Sigmoid colon (tissue), 7 donors: ENCODE measurements around the gene NDST1. TPM values are rescaled to one million over a fixed set of nuclear protein-coding genes. Genes with fewer than 3 reads are reported as not detected.
A peak's percentile ranks its signal among the peaks of the same experiment; 100 is the strongest.

Source experiments
- DNase-seq: peaks from one replicate; pipeline ENCODE4 v3.0.0-alpha.2; 2019
- H3K27ac ChIP-seq, 4 donors: fragments of 200-600 bp; sonication (generic); one replicate each; pipeline ENCODE4 v1.5.1; 2016 to 2019; ENCODE audit warnings: mild to moderate bottlenecking in 1 of 4
- H3K27me3 ChIP-seq, 3 donors: fragments of 200-600 bp; sonication (generic); one replicate each; pipeline ENCODE4 v1.5.1; 2019; ENCODE audit warnings: mild to moderate bottlenecking in 1 of 3
- H3K36me3 ChIP-seq, 4 donors: fragments of 200-600 bp; sonication (generic); one replicate each; pipeline ENCODE4 v1.5.1; 2016 to 2019
- H3K4me1 ChIP-seq, 4 donors: fragments of 200-600 bp; sonication (generic); one replicate each; pipeline ENCODE4 v1.5.1; 2017 to 2019
- H3K4me3 ChIP-seq, 4 donors: fragments of 200-600 bp; sonication (generic); one replicate each; pipeline ENCODE4 v1.5.1; 2017 to 2019; ENCODE audit warnings: mild to moderate bottlenecking in 2 of 4, moderate library complexity in 1 of 4
- H3K9me3 ChIP-seq, 4 donors: fragments of 200-600 bp in 3 of 4; sonication (generic) in 3 of 4; one replicate each; pipeline versions ENCODE4 v1.5.1 to v1.6.1; 2013 to 2019
- CTCF ChIP-seq, 4 experiments: fragments of 450-650 bp in 3 of 4; fragments of 200-600 bp in 1 of 4; IDR thresholded peaks; one replicate each; pipeline ENCODE4 v1.5.1; 2016 to 2019; ENCODE audit warnings: antibody characterized with exemption in 4 of 4, mild to moderate bottlenecking in 3 of 4, moderate library complexity in 2 of 4
- EP300 ChIP-seq, 4 donors: sonication (generic); formaldehyde crosslinking; IDR thresholded peaks; one replicate each; pipeline ENCODE4 v1.6.1; 2017; ENCODE audit warnings: antibody characterized with exemption in 4 of 4
- POLR2A ChIP-seq, 2 donors: fragments of 450-650 bp; IDR thresholded peaks; one replicate each; pipeline ENCODE4 v1.6.1; 2016; ENCODE audit warnings: antibody characterized with exemption in 2 of 2, mild to moderate bottlenecking in 2 of 2, moderate library complexity in 2 of 2
- POLR2AphosphoS5 ChIP-seq, 4 donors: sonication (generic); formaldehyde crosslinking; IDR thresholded peaks; one replicate each; pipeline ENCODE4 v1.6.1; 2017; ENCODE audit warnings: antibody characterized with exemption in 4 of 4
- WGBS, 2 donors: extraction: QIAGEN DNeasy Blood & Tissue Kit; methylation state at CpG; one replicate each; pipeline ENCODE4 v1.1.7; 2013; 5-methylcytosine and 5-hydroxymethylcytosine counted together
- intact Hi-C: fragments of 100-400 bp; cut with DNase I; formaldehyde crosslinking; loops from one replicate; pipeline ENCODE4 v1.15.1; 2023
- polyA plus RNA-seq, 3 donors: library from polyadenylated mRNA; stranded (reverse); fragments of 200-250 nt; gene quantifications; one replicate each; pipeline ENCODE4 v1.2.3, GENCODE V29; 2013
- total RNA-seq, 4 donors: library from RNA; depleted of rRNA; stranded (reverse); fragments of >200 nt; gene quantifications; one replicate each; pipeline ENCODE4 v1.1.0, GENCODE V29; 2016
- donor health status: healthy with polysubstance abuse.
- donor health status: Bipolar disorder and iron deficiency.
- donor health status: healthy.

NDST1 gene
- total and polyA plus RNA-seq, 7 donors = 5.4 to 74.8 (median 39.4) TPM

GRCh38 chr5:150540042-150540441 lies 32.1 kb downstream of the NDST1 start:
- Histone ChIP-seq H3K27me3 (no peaks in the 10 kb centered on the region), H3K4me1 (peaks cover 0 to 30% (median 23%) of the 10 kb centered on the region in 4 donors), H3K36me3 (peaks cover 27 to 80% (median 55%) of the 10 kb centered on the region in 4 donors), H3K9me3 (no peaks in the 10 kb centered on the region), H3K27ac (peak overlapping the region; percentile 62 to 88 (median 83)), H3K4me3 (no peak overlapping the region)
- 87 to 94% methylated on average over 12 of the region's 12 CpGs for WGBS, 2 donors
- DNase-seq = no peak
- TF ChIP-seq POLR2AphosphoS5 (IDR thresholded peaks at IDR 0.05) (no peak), CTCF (IDR thresholded peaks at IDR 0.05) (no peak), POLR2A (IDR thresholded peaks at IDR 0.05) (no peak), EP300 (IDR thresholded peaks at IDR 0.05) (no peak)
- intact Hi-C loops = loop anchor here (5.0 kb wide), 1 partner anchor 53 kb away; no protein-coding TSS in a partner anchor

GRCh38 chr5:150540615-150541396 lies 32.9 kb downstream of the NDST1 start:
- Histone ChIP-seq H3K9me3 (no peaks in the 10 kb centered on the region), H3K36me3 (peaks cover 20 to 80% (median 54%) of the 10 kb centered on the region in 4 donors), H3K27ac (peak overlapping the region; percentile 62 to 88 (median 83)), H3K4me3 (no peak overlapping the region), H3K4me1 (peaks cover 0 to 30% (median 23%) of the 10 kb centered on the region in 4 donors), H3K27me3 (no peaks in the 10 kb centered on the region)
- peak; percentile 90 for DNase-seq
- intact Hi-C loops = loop anchor here (5.0 kb wide), 1 partner anchor 54 kb away; no protein-coding TSS in a partner anchor
- TF ChIP-seq POLR2AphosphoS5 (IDR thresholded peaks at IDR 0.05) = peak in 3 of 4 donors; percentile 30 to 47 (median 46)
- TF ChIP-seq CTCF (IDR thresholded peaks at IDR 0.05) = no peak
- peak in 2 of 4 donors; percentile 21 to 61 for TF ChIP-seq EP300 (IDR thresholded peaks at IDR 0.05)
- TF ChIP-seq POLR2A (IDR thresholded peaks at IDR 0.05) = no peak
- WGBS, 2 donors = 78 to 87% methylated on average over 15 of the region's 15 CpGs

GRCh38 chr5:150541397-150541675 lies 33.4 kb downstream of the NDST1 start:
- intact Hi-C loops = loop anchor here (5.0 kb wide), 1 partner anchor 54 kb away; no protein-coding TSS in a partner anchor
- Histone ChIP-seq H3K4me1 (peaks cover 0 to 30% (median 23%) of the 10 kb centered on the region in 4 donors), H3K4me3 (no peak overlapping the region), H3K27me3 (no peaks in the 10 kb centered on the region), H3K36me3 (peaks cover 20 to 80% (median 53%) of the 10 kb centered on the region in 4 donors), H3K27ac (peak overlapping the region; percentile 62 to 88 (median 83)), H3K9me3 (no peaks in the 10 kb centered on the region)
- WGBS, 2 donors = 92 to 95% methylated on average over 6 of the region's 6 CpGs
- TF ChIP-seq CTCF (IDR thresholded peaks at IDR 0.05) (no peak), POLR2AphosphoS5 (IDR thresholded peaks at IDR 0.05) (no peak), POLR2A (IDR thresholded peaks at IDR 0.05) (no peak), EP300 (IDR thresholded peaks at IDR 0.05) (no peak)
- no peak for DNase-seq

- TF ChIP-seq POLR2AphosphoS5 (IDR thresholded peaks at IDR 0.05) (no peak), CTCF (IDR thresholded peaks at IDR 0.05) (no peak), EP300 (IDR thresholded peaks at IDR 0.05) (no peak), POLR2A (IDR thresholded peaks at IDR 0.05) (no peak)
- intact Hi-C loops = loop anchor here (5.0 kb wide), 1 partner anchor 55 kb away; no protein-coding TSS in a partner anchor
Measured at GRCh38 chr5:150541895-150542294, 34.0 kb downstream of the NDST1 start.

More at GRCh38 chr5:150541895-150542294, 34.0 kb downstream of the NDST1 start:
- Histone ChIP-seq H3K27ac (peak overlapping the region; percentile 62 to 88 (median 83)), H3K36me3 (peaks cover 20 to 80% (median 53%) of the 10 kb centered on the region in 4 donors), H3K9me3 (no peaks in the 10 kb centered on the region), H3K4me3 (no peak overlapping the region), H3K4me1 (peaks cover 0 to 30% (median 23%) of the 10 kb centered on the region in 4 donors), H3K27me3 (no peaks in the 10 kb centered on the region)
- DNase-seq = no peak
